ENCODE measurements around the gene AGO3.

The AGO3 gene

GRCh38 chr1:35883635-35884101, 47.2 kb upstream of the AGO3 start:
- H3K4me3 ChIP-seq (ENCODE audit: low read depth, low read length) = peak overlapping the region; percentile 92
- TF ChIP-seq, protein P1, sequence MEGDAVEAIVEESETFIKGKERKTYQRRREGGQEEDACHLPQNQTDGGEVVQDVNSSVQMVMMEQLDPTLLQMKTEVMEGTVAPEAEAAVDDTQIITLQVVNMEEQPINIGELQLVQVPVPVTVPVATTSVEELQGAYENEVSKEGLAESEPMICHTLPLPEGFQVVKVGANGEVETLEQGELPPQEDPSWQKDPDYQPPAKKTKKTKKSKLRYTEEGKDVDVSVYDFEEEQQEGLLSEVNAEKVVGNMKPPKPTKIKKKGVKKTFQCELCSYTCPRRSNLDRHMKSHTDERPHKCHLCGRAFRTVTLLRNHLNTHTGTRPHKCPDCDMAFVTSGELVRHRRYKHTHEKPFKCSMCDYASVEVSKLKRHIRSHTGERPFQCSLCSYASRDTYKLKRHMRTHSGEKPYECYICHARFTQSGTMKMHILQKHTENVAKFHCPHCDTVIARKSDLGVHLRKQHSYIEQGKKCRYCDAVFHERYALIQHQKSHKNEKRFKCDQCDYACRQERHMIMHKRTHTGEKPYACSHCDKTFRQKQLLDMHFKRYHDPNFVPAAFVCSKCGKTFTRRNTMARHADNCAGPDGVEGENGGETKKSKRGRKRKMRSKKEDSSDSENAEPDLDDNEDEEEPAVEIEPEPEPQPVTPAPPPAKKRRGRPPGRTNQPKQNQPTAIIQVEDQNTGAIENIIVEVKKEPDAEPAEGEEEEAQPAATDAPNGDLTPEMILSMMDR (IDR thresholded peaks at IDR 0.05) = no peak
- no peaks in the 10 kb centered on the region for H3K79me2 ChIP-seq
- no peaks in the 10 kb centered on the region for H3K9me3 ChIP-seq (ENCODE audit: control insufficient read depth, low read length)
- peak overlapping the region; percentile 29 for H3K27ac ChIP-seq
- H2AFZ ChIP-seq = peak overlapping the region; percentile 55
- H3K4me1 ChIP-seq = no peaks in the 10 kb centered on the region
- H3K9ac ChIP-seq = peak overlapping the region; percentile 5
- no peaks in the 10 kb centered on the region for H3K27me3 ChIP-seq (ENCODE audit: control insufficient read depth, insufficient read depth, low read length)
- H3K36me3 ChIP-seq (ENCODE audit: control insufficient read depth, insufficient read depth, low read length) = no peaks in the 10 kb centered on the region
- peak overlapping the region; percentile 97 for H3K4me2 ChIP-seq (ENCODE audit: low read length)

DNA sequence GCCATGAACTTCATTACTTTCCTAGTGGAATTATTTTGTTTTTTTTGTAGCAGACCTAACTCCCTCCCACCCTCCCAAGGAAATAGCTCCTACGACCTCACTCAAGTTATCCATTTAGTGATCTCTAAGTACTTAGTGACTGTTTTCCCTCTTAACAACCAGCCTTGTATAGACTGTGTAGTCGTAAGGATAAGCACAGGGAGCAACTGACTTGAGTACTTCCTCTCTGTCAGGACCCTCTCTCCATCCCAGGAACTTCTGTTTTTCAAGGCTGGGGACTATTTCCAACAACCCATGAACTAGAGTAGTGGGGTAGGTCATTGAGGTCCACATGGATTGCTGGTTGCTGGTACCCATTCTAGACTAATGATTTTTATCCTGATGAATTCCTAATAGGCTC, 46.0 kb upstream of the AGO3 start:
- Histone ChIP-seq H3K4me3 (ENCODE audit: low read depth, low read length) (no peak overlapping the region), H3K27me3 (ENCODE audit: control insufficient read depth, insufficient read depth, low read length) (no peaks in the 10 kb centered on the region), H3K4me1 (no peaks in the 10 kb centered on the region), H3K9me3 (ENCODE audit: control insufficient read depth, low read length) (no peaks in the 10 kb centered on the region), H3K9ac (no peak overlapping the region), H3K36me3 (ENCODE audit: control insufficient read depth, insufficient read depth, low read length) (no peaks in the 10 kb centered on the region), H2AFZ (no peak overlapping the region), H3K4me2 (ENCODE audit: low read length) (no peak overlapping the region), H3K79me2 (no peaks in the 10 kb centered on the region), H3K27ac (no peak overlapping the region)
- TF ChIP-seq, protein P1 (IDR thresholded peaks at IDR 0.05) = no peak

DNA sequence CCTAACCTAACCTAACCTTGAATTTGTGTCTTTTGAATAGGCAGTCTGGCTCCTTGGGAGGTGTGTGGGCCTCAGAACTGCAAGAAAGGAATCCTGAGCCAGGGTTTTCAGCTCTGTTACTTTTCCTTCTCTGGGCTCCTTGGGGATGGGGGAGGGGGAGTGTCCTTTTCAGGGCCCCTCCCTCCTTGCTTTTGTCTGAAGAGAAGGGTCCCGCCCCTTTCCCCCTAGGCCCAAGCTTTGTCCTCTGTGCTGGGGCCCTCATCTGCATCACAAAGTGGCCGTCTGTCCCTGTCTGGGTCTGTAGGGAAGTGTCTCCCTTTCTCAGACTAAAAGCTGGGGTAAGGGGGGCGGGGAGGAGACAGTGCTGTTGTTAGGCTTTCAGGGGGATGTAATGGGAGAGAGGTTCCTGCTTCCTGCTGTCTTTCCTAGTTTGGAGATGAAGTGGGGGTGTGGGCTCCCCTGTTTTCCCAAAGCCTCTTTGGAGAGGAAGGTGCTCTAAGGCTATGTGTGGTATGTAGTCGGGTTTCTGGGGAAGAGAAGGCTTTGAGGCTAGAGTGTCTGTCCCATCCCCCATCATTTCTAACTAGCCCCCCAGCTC, 44.8 kb upstream of the AGO3 start:
- Histone ChIP-seq H3K27ac (no peak overlapping the region), H3K27me3 (ENCODE audit: control insufficient read depth, insufficient read depth, low read length) (no peaks in the 10 kb centered on the region), H3K4me3 (ENCODE audit: low read depth, low read length) (no peak overlapping the region), H3K36me3 (ENCODE audit: control insufficient read depth, insufficient read depth, low read length) (no peaks in the 10 kb centered on the region), H3K4me2 (ENCODE audit: low read length) (no peak overlapping the region), H3K79me2 (no peaks in the 10 kb centered on the region), H2AFZ (no peak overlapping the region), H3K9me3 (ENCODE audit: control insufficient read depth, low read length) (no peaks in the 10 kb centered on the region), H3K9ac (no peak overlapping the region), H3K4me1 (no peaks in the 10 kb centered on the region)
- TF ChIP-seq, protein P1 (IDR thresholded peaks at IDR 0.05) = no peak

- H3K36me3 ChIP-seq (ENCODE audit: control insufficient read depth, insufficient read depth, low read length) = no peaks in the 10 kb centered on the region
- H3K9ac ChIP-seq = no peak overlapping the region
Measured at GRCh38 chr1:35886577-35887431, 44.1 kb upstream of the AGO3 start.

More at GRCh38 chr1:35886577-35887431, 44.1 kb upstream of the AGO3 start:
- Histone ChIP-seq H3K27ac (no peak overlapping the region), H3K4me1 (no peaks in the 10 kb centered on the region), H2AFZ (no peak overlapping the region), H3K27me3 (ENCODE audit: control insufficient read depth, insufficient read depth, low read length) (no peaks in the 10 kb centered on the region), H3K9me3 (ENCODE audit: control insufficient read depth, low read length) (no peaks in the 10 kb centered on the region), H3K4me3 (ENCODE audit: low read depth, low read length) (no peak overlapping the region), H3K79me2 (no peaks in the 10 kb centered on the region), H3K4me2 (ENCODE audit: low read length) (no peak overlapping the region)
- TF ChIP-seq, protein P1 (IDR thresholded peaks at IDR 0.05) = no peak

All from parathyroid adenoma (tissue), 2 donors.